ENCODE data around the gene DNAH8. TPM values are rescaled to one million over a fixed set of nuclear protein-coding genes. Genes with fewer than 3 reads are reported as not detected.

The DNAH8 gene
- total and polyA plus RNA-seq, 2 experiments from 2014 or later: 0.03 to 0.15 TPM

GRCh38 chr6:38974389-38975151 is 259.5 kb downstream of the DNAH8 start:
- Histone ChIP-seq H3K4me3 (no peak overlapping the region), H3K9me2 (replicated peaks; ENCODE audit: insufficient read depth) (no peaks in the 10 kb centered on the region), H2AFZ (no peak overlapping the region), H3K9me3 (ENCODE audit: low read depth) (no peaks in the 10 kb centered on the region), H3K4me2 (peak overlapping the region; percentile 19), H3K27ac (peak overlapping the region; percentile 59), H3K79me2 (no peaks in the 10 kb centered on the region), H3K36me3 (replicated peaks; ENCODE audit: insufficient read depth, low read depth) (no peaks in the 10 kb centered on the region), H3K27me3 (peaks cover 16% of the 10 kb centered on the region), H3K4me1 (ENCODE audit: insufficient read depth) (peaks cover 21% of the 10 kb centered on the region), H4K20me1 (ENCODE audit: insufficient read depth, poor library complexity, severe bottlenecking) (no peaks in the 10 kb centered on the region)
- 45% methylated on average over 7 of the region's 7 CpGs for WGBS (ENCODE audit: low lambda C conversion rate, missing lambda C conversion rate)
- TF ChIP-seq EZH2 (IDR thresholded peaks at IDR 0.05; ENCODE audit: borderline replicate concordance) (no peak), CTCF (IDR thresholded peaks at IDR 0.05; ENCODE audit: poor library complexity) (no peak), EZH2phosphoT487 (IDR thresholded peaks at IDR 0.05; ENCODE audit: low read depth, severe bottlenecking, unreplicated experiment) (peak; percentile 88)
- DNase-seq (ENCODE audit: low spot score): peak; percentile 51

- no peaks in the 10 kb centered on the region for H3K36me3 ChIP-seq (replicated peaks; ENCODE audit: insufficient read depth, low read depth)
- peaks cover 21% of the 10 kb centered on the region for H3K4me1 ChIP-seq (ENCODE audit: insufficient read depth)
- TF ChIP-seq EZH2 (IDR thresholded peaks at IDR 0.05; ENCODE audit: borderline replicate concordance) (no peak), EZH2phosphoT487 (IDR thresholded peaks at IDR 0.05; ENCODE audit: low read depth, severe bottlenecking, unreplicated experiment) (peak; percentile 85), CTCF (IDR thresholded peaks at IDR 0.05; ENCODE audit: poor library complexity) (no peak)
- H3K4me2 ChIP-seq: peak overlapping the region; percentile 19
- no peaks in the 10 kb centered on the region for H3K79me2 ChIP-seq
- H3K9me2 ChIP-seq (replicated peaks; ENCODE audit: insufficient read depth): no peaks in the 10 kb centered on the region
- H3K9me3 ChIP-seq (ENCODE audit: low read depth): no peaks in the 10 kb centered on the region
- peak overlapping the region; percentile 45 for H3K27ac ChIP-seq
- peaks cover 16% of the 10 kb centered on the region for H3K27me3 ChIP-seq
- no peak overlapping the region for H2AFZ ChIP-seq
- peak; percentile 42 for DNase-seq (ENCODE audit: low spot score)
- no peaks in the 10 kb centered on the region for H4K20me1 ChIP-seq (ENCODE audit: insufficient read depth, poor library complexity, severe bottlenecking)
- 25% methylated on average over 2 of the region's 2 CpGs for WGBS (ENCODE audit: low lambda C conversion rate, missing lambda C conversion rate)
- H3K4me3 ChIP-seq: no peak overlapping the region
Observed at GRCh38 chr6:38975621-38976049, 260.5 kb downstream of the DNAH8 start.

- H3K79me2 ChIP-seq: no peaks in the 10 kb centered on the region
- H3K9me3 ChIP-seq (ENCODE audit: low read depth): no peaks in the 10 kb centered on the region
- H3K36me3 ChIP-seq (replicated peaks; ENCODE audit: insufficient read depth, low read depth): no peaks in the 10 kb centered on the region
- peak overlapping the region; percentile 45 for H3K27ac ChIP-seq
- TF ChIP-seq CTCF (IDR thresholded peaks at IDR 0.05; ENCODE audit: poor library complexity) (no peak), EZH2 (IDR thresholded peaks at IDR 0.05; ENCODE audit: borderline replicate concordance) (no peak)
- no peaks in the 10 kb centered on the region for H4K20me1 ChIP-seq (ENCODE audit: insufficient read depth, poor library complexity, severe bottlenecking)
- peaks cover 16% of the 10 kb centered on the region for H3K27me3 ChIP-seq
- no peak overlapping the region for H3K4me2 ChIP-seq
- H3K4me3 ChIP-seq: no peak overlapping the region
- WGBS (ENCODE audit: low lambda C conversion rate, missing lambda C conversion rate): 64% methylated on average over 3 of the region's 3 CpGs
- DNase-seq (ENCODE audit: low spot score): no peak
- H2AFZ ChIP-seq: no peak overlapping the region
- peaks cover 21% of the 10 kb centered on the region for H3K4me1 ChIP-seq (ENCODE audit: insufficient read depth)
- no peaks in the 10 kb centered on the region for H3K9me2 ChIP-seq (replicated peaks; ENCODE audit: insufficient read depth)
Observed at GRCh38 chr6:38976051-38976450, 260.9 kb downstream of the DNAH8 start.
